HG03354 (cell line): Measurements from ENCODE around the gene FAM110D.

Source experiments
- ATAC-seq: cut with Tn5 transposase; IDR thresholded peaks from one replicate; pipeline ENCODE4 v1.9.1; 2021; ENCODE audit warnings: mild to moderate bottlenecking; ENCODE audit not compliant: unreplicated experiment, poor library complexity, severe bottlenecking

FAM110D gene

DNA sequence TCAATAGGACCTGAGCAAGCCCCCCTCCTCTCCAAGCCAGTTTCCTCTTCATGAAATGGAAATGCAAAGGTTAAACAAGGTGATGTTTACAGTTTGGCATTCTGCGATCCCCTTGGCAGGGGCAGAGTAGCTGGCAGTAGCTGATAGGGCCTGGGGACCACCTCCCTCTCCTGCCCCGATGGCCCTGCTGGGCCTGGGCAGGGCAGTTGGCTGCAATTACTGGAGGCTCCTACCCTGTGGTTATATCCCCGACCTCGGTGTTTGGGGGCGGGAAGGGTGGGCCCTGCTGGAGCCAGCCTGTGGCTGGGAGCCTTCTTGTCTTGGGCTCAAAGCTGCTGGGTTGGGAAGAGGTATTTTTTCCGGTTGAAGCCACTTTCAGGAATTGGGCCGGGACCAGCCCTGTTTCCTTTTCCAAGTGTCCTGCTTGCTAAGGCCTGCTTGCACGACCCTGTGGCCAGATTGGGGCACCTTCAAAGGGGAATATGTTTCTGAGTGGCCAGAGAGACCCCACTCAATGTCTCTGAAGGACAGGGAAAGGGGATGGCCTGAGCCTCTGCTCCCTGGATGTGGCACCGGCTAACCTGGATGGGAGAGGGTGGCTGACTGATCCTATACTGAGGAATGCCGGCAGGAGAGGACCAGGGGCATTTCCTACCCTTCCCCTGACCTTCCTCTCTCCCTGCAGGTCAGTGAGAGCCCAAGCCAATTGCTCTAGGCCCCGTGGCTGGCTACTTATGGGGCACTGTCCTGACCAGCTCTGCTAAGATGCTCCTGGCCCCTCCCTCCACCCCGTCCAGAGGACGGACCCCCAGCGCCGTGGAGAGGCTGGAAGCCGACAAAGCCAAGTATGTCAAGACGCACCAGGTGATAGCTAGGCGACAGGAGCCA lies 1.9 kb downstream of the FAM110D start:
- ATAC-seq, result no peak

DNA sequence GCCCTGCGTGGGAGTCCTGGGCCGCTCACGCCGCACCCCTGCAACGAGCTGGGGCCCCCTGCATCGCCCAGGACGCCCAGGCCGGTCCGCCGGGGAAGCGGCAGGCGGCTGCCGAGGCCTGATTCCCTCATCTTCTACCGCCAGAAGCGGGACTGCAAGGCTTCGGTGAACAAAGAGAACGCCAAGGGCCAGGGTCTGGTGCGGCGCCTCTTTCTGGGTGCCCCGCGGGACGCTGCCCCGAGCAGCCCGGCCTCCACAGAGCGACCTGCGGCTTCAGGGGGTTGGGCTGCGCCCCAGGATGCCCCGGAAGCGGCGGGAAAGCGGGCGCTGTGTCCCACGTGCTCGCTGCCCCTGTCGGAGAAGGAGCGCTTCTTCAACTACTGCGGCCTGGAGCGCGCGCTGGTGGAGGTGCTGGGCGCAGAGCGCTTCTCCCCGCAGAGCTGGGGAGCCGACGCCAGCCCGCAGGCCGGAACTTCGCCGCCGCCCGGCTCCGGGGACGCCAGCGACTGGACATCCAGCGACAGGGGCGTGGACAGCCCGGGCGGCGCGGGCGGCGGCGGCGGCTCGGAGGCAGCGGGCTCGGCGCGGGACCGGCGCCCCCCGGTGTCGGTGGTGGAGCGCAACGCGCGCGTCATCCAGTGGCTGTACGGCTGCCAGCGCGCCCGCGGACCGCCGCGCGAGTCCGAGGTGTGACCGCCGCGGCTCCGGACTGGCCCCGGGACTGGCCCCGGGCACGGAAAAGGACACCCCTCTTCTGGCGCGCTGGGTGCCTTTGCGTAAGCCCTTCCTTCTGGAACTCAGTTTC lies 2.7 kb downstream of the FAM110D start:
- ATAC-seq, result no peak

DNA sequence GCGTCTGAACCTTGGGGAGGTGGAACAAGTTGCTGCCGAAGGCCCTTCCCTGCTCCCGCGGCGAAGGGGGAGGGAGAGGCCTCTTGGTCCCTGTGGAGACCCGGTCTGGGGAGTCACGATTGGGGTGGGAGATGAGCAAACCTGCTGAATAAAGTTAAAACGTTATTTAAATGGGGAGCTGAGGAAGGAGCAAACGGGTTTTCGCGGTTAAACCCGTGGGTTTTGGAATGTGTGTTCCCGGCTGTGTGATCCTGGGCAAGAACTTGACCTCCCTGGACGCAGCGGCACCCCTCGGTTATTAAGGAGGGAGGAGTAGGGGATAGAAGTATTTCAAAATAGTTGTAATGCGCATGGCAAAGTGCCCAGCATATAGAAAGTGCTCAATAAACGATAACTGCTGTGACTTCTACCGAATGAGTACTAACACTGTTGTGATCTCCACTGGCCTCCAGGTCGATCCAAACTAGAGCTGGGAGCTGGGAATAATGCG lies 3.4 kb downstream of the FAM110D start:
- no peak for ATAC-seq

DNA sequence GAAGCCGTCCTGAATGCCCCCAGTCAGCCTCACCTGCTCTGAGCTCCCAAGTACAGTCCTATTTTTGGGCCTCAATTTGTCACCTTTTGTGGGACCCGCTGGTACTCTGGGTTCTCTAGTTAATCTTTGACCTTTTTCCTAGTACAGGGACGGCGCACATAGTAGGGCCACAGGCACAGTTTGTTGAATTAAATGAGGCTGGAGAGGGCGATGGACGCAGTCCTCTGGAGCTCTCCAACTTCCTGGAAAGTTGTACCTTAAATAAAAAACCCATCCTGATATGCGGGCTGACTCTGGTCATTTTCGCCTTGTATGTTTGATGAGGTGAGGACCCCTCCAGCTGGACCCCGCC lies 4.8 kb downstream of the FAM110D start:
- ATAC-seq, result no peak

DNA sequence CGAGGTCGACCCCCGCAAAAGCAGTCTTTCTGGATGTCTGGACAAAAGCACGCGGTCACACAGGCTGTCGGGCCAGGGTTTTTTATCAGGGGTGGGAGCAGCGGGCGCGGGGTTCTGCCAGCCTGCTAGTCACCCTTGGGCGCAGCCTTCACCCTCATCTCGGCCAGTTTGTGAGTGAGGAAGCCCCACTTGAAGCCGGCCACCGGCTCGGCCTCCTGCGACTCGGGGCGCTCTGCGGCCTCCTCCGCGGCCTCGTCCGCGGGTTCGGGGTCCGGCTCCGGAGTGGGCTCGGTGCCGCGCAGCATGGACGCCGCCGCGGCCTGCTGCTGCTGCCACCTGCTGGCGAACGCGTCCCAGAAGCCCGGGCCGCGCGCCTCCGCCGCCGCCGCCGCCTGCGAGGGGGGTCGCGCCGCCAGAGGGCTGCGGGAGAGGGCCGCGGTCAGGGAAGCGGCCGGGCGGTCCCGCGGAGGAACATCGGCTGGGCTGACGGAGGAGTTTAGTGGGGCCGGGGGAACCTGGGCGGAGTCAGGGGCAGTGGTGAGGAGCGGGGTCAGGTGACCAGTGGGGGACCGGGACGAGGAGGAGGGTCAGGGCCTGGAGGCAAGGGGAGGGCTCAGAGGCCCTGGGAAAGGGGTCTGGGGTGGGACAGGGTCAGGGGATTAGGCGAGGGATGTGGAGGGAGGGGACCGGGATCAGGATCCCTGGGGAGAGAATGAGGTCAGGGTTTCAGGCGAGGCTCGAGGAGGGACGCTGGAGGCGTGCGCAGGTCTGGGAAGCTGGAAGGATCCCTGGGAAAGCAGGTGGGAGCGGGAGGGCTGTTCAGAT lies 5.4 kb downstream of the FAM110D start:
- no peak for ATAC-seq

GRCh38 chr1:26164861-26165842 lies 6.3 kb downstream of the FAM110D start:
- ATAC-seq, result no peak

DNA sequence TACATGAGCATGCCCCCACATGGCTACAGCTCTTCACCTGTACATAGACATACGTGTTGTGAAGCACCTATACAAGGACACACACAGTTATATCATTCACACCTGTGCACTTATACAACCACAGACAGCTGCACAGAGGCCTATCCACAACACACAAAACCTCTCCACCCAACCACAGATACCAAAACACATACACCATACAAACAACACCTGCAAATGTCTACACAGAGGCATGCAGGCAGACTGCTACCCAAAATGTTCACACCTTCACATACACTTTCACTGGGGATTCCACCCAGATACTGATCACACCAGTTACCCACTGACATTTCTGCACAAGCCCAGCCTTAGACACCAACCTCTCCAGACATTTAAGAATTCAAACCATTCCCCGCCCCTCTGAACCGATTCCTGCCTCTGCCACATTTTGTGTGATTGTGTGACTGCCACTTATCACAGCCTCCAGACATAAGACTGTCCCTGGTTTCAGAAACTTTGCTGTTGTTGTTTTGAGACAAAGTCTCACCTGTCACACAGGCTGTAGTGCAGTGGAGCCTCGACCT lies 7.9 kb downstream of the FAM110D start:
- no peak for ATAC-seq

DNA sequence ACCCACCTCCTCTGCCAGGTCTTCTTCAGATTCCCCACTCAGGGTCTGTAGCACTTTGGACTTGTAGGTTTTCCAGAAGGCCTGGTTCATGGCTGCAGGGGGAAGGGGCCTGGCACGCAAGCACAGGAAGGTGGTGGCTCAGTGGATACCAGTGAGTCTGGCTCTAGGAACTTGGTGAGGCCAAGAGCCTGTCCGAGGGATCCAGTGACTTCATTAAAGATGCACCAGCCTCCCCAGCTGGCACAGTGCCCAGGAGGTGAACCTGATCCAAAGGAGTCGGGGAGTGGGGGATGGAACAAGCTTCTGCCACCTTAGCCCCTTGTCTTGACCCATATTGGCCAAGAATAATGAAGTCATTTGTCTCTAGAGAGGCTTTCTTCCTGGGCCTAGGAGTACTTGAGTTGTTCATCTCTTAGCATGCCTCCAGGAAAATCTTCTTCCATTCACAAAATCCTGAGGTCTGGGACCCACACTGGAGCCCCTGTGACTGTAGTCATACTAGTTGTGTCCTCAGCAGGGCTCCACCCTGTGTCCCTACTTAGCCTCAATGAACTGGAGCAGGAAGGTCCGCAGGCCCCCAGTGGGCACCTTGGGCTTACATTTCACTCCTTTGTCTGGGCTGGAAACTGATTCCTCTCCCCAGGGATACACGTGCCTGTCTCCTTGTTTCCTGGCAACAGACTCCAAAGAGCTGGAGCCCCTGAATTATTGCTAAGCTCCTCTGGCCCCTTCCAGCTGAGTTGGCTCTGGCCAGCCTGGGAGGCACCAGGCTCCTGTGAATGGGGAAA lies 9.7 kb downstream of the FAM110D start, which contains the start of gene C1orf232:
Gene C1orf232, minus strand, starts transcription at position 554 of the 788 bp plus-strand sequence. Its CDS starts 464 bp downstream, at position 90.
- ATAC-seq, result no peak

DNA sequence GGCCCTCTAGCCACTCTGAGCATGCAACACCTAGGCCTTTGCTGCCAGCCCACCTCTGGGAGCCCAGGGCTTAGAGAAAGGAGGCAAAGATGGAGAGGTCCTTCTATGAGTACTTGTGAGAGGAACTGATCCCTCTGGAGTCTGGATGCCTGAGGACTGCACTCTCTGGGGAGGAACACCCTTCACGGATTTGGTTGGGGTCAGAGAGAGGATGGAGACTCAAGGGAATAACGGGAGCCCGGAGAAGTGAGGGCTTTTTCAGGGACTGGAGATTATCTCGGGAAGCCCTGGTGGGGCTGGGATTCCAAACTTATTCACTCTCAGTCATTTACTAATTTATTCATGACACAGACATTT lies 10.3 kb downstream of the FAM110D start:
- ATAC-seq, result no peak

- peak; percentile 97 for ATAC-seq
These were observed 11.0 kb downstream of the FAM110D start, which contains the start of gene ZNF593 for GRCh38 chr1:26169669-26170471. TSS of gene ZNF593 (plus strand) at chr1:26169908. CDS start at chr1:26169984, 76 bp downstream.

GRCh38 chr1:26170472-26170821 lies 11.6 kb downstream of the FAM110D start:
- ATAC-seq, result no peak

- no peak for ATAC-seq
These were observed 12.5 kb downstream of the FAM110D start, which contains the start of gene ZNF593OS for GRCh38 chr1:26171084-26172072. TSS of gene ZNF593OS (minus strand) at chr1:26171832. CDS start at chr1:26171661, 171 bp downstream.

DNA sequence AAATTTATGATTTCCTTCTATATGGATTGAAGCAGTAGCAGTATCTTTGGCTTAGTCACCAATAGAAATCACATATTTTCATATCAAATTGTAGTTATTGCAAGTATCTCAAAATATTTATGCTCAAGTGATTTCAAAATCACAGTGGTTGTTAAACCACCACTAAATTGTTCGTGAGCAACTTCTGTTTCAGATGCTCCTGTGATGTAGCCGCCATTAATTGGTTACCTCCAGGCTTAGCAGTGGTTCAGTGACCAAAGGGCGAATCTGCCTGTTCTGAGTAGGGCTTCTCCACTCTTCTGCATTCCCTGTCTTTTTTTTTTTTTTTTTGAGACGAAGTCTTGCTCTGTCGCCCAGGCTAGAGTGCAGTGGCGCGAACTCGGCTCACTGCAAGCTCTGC lies 16.5 kb downstream of the FAM110D start:
- ATAC-seq, result no peak

GRCh38 chr1:26177182-26177684 lies 18.4 kb downstream of the FAM110D start, which contains the start of gene CNKSR1:
TSS of gene CNKSR1 (plus strand) at chr1:26177491. CDS start at chr1:26177548, 57 bp downstream.
- no peak for ATAC-seq

DNA sequence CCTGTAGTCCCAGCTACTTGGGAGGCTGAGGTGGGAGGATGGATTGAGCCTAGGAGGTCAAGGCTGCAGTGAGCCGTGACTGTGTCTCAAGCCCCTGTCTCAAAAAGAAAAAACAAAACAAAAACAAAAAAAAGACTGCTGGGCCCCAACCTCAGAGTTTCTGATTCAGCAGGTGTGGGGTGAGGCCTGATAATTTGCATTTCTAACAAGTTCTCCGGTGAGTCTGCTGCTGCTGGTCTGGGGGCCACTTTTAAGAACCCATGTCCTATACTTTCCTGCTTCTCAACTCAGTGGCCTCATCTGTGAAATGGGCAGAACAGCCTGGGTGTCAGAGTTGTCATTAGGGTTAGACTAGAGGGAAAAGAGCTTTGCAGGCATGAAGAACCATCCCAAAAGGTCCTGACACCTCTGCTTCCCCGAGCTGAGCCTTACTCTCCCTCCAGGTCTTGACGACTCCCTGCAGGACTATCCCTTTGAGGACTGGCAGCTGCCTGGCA lies 21.2 kb downstream of the FAM110D start:
- no peak for ATAC-seq
